ENCODE data around the gene CHRNA1.

The CHRNA1 gene

DNA sequence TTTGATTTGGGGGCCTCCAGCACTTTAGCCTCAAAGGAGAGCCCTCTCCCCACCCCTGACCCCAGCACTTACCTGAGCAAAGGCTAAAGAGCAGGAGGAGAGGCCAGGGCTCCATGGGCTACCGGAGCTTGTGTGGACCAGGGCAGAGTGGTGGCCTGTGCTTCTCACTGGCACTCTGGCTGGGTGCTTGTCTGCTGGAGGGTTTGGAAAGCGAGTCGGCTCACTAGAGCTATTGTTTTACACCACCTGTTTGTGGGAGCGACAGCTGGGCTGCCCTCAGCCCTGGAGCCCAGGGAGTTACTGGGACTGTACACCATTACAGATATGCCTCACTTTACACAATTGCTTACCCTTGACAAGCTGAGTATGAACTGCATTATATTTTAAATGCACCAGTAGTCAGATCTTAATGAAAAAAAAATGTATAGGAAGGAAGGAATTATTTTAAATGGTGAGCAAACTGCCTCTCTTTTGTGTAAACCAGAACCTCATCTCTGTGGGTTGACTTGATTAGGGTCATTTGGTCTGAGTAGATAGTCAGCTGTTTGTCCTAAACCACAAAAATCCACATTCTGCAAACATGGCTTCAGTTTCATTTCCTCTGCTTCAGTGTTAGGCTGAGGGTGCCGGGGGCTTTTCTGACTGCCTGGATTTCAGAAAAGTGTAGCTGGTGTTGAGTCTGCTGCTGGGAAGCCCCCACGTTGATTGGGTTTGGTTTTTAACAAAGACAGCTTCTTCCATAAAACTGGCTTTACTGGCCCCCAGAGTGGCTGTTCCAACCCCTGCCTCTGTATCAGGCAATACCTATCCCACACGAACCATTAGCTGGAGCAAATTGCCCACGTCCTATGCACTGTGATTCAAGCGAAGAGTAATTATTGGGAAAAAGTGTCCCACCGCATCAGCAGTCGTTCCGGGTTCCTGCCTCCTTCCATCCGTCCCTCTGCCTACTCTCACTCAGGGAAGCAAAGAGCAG is at the start of gene CHRNA1:
CHRNA1 (minus strand) TSS at position 193 of the 976 bp plus-strand sequence; CDS start at position 115, 78 bp downstream.
- Mint-ChIP-seq H3K4me3 (no peak within 1 kb of the TSS), H3K27me3 (ENCODE audit: low read depth) (peaks cover 8% of the 10 kb centered on the region), H3K36me3 (ENCODE audit: low read depth) (no peaks in the 10 kb centered on the region), H3K27ac (no peak within 1 kb of the TSS), H3K4me1 (ENCODE audit: low read depth) (peaks cover 8% of the 10 kb centered on the region), H3K9me3 (no peaks in the 10 kb centered on the region)
- no peak for DNase-seq (ENCODE audit: low spot score)

DNA sequence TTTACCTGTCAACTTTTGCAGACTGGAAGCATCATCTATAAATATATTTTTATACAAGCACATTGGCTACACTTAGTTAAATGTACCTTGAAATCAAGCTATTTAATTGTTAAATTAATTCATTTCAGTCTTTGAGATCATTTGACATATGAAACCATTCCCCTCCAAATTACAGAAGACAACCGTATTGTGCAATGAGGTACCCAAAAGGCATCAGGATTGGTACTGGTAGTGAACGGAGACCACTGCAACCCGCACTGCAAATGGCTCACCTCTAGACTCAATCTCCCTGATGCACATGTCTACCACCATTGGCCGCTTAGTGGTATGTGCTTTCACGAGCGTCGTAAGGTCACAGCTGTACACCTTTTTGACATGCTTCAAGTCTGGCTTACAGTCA is 47.8 kb upstream of the CHRNA1 start:
- Mint-ChIP-seq H3K36me3 (ENCODE audit: low read depth) (no peaks in the 10 kb centered on the region), H3K27ac (no peak overlapping the region), H3K4me3 (no peak overlapping the region), H3K4me1 (ENCODE audit: low read depth) (no peaks in the 10 kb centered on the region), H3K9me3 (no peaks in the 10 kb centered on the region), H3K27me3 (ENCODE audit: low read depth) (no peaks in the 10 kb centered on the region)
- no peak for DNase-seq (ENCODE audit: low spot score)

DNA sequence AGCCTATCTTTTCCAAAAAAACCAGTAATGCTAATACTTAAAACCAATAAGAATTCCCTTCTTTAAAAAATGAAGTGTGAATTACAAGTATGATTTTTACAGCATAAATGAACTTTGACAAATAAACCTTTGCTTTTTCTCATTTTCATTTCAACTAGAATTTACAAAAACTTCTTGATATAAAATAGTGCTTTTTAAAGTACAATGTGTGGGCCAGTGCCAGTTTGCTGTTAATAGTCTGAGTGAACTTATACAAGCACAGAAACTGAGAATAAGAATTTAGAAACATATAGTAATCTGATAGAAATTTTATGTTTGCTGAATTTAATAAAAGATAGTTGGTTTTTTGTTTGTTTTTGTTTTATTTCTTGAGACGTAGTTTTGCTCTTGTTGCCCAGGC is 43.7 kb upstream of the CHRNA1 start:
- Mint-ChIP-seq H3K36me3 (ENCODE audit: low read depth) (no peaks in the 10 kb centered on the region), H3K27me3 (ENCODE audit: low read depth) (no peaks in the 10 kb centered on the region), H3K27ac (no peak overlapping the region), H3K4me1 (ENCODE audit: low read depth) (no peaks in the 10 kb centered on the region), H3K9me3 (no peaks in the 10 kb centered on the region), H3K4me3 (no peak overlapping the region)
- no peak for DNase-seq (ENCODE audit: low spot score)

DNA sequence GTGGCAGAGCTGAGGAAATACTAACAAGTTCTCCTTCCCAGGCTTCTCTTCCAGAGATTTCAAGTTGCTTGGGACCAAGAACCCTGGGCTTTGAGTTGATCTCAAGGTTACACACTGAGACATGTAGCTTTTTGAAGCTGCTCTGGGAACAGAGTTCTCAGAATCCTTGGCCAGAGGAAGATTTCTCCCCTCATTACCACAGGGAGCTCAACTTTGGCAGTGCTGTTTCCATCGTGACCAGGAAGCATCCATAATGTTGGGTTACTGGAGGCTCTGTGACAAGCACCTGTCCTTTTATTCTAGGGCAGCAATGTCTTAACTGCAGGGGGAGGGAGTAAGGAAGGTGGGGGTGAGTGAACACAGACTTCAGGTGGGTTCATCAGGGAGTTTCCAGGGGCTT is 41.5 kb upstream of the CHRNA1 start:
- Mint-ChIP-seq H3K4me1 (ENCODE audit: low read depth) (peaks cover 4% of the 10 kb centered on the region), H3K4me3 (no peak overlapping the region), H3K9me3 (no peaks in the 10 kb centered on the region), H3K27ac (no peak overlapping the region), H3K36me3 (ENCODE audit: low read depth) (no peaks in the 10 kb centered on the region), H3K27me3 (ENCODE audit: low read depth) (no peaks in the 10 kb centered on the region)
- no peak for DNase-seq (ENCODE audit: low spot score)

DNA sequence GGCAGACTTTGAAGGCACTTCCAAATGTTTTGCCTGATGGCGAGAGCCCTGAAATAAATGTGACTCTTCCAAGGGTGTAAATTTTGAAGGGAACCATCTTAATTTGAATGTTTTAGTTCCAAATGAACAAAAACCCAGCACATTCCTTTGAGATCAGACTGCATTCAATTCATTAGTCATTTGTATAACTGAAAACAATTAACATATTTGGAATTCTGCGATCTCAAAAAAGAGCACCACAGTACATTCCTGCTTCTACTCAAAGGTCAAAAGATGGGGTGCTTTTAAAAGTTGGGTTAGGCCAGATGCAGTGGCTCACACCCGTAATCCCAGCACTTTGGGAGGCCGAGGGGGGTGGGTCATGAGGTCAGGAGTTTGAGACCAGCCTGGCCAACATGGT is 38.2 kb upstream of the CHRNA1 start:
- H3K27ac Mint-ChIP-seq, result no peak overlapping the region

DNA sequence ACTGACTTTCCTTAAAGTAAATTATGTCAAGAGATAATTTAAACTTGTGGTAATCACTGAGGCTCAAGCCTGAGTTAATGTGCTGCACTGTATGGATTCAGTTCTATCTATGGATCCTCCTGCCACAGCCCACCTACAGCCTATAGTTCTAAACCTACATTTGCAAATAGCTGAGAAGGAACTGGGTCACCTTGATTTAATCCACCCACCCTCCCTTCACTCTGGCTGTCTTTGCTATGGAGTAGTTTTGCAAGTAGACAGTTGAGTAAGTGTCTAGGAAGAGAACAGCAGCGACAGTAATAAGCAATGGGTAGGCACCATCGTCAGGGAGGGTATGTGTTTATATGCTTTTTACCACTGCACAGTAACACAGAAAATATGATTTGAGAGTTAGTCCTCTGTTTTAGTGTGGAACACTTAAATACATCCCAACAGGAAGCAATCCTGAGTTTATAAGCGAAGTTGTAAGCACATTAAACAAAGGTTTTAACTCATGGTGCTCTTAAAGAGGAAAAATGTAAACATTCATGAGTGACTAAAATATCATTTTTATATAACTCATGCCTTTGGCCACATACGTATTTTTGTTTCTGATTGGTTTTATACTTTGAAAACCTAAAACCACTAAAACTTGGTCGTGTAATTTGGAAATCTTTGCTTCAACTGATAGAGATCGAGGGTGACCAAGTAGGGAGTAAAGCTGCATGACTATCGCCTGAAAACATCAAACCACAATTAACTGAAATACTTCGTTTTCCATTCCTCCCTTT is 36.3 kb upstream of the CHRNA1 start:
- peaks cover 7% of the 10 kb centered on the region for H3K4me1 Mint-ChIP-seq (ENCODE audit: low read depth)
- no peaks in the 10 kb centered on the region for H3K36me3 Mint-ChIP-seq (ENCODE audit: low read depth)
- peak overlapping the region; percentile 24 for H3K4me3 Mint-ChIP-seq
- H3K27me3 Mint-ChIP-seq (ENCODE audit: low read depth), result no peaks in the 10 kb centered on the region
- no peak for DNase-seq (ENCODE audit: low spot score)
- no peaks in the 10 kb centered on the region for H3K9me3 Mint-ChIP-seq
- H3K27ac Mint-ChIP-seq, result no peak overlapping the region

More for the DNA sequence above, 38.2 kb upstream of the CHRNA1 start:
- peaks cover 7% of the 10 kb centered on the region for H3K4me1 Mint-ChIP-seq (ENCODE audit: low read depth)
- H3K9me3 Mint-ChIP-seq, result no peaks in the 10 kb centered on the region
- H3K27me3 Mint-ChIP-seq (ENCODE audit: low read depth), result no peaks in the 10 kb centered on the region
- no peaks in the 10 kb centered on the region for H3K36me3 Mint-ChIP-seq (ENCODE audit: low read depth)
- DNase-seq (ENCODE audit: low spot score), result no peak
- H3K4me3 Mint-ChIP-seq, result no peak overlapping the region

DNA sequence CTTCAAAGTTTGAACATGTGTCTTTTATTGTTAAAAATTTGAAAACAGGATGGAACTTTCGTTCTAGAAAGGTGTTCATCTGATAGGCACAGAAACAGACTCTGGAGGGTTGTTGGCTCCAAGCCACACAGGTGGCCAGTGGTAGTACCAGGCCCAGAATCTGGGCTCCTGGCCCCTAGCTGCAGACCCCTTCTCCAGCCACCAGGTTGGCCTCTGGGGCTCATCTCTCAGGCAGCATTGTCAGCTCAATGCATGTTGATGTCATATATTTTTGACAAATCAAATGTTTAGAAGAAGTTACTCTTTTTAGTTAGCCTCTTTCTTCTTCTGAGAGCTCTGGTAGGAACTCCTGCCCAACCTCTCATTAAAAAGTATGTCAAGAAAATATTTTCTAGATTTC is 34.5 kb upstream of the CHRNA1 start:
- H3K4me3 Mint-ChIP-seq, result no peak overlapping the region
- peaks cover 12% of the 10 kb centered on the region for H3K4me1 Mint-ChIP-seq (ENCODE audit: low read depth)
- H3K9me3 Mint-ChIP-seq, result no peaks in the 10 kb centered on the region
- no peaks in the 10 kb centered on the region for H3K27me3 Mint-ChIP-seq (ENCODE audit: low read depth)
- no peak overlapping the region for H3K27ac Mint-ChIP-seq
- DNase-seq (ENCODE audit: low spot score), result no peak
- no peaks in the 10 kb centered on the region for H3K36me3 Mint-ChIP-seq (ENCODE audit: low read depth)

DNA sequence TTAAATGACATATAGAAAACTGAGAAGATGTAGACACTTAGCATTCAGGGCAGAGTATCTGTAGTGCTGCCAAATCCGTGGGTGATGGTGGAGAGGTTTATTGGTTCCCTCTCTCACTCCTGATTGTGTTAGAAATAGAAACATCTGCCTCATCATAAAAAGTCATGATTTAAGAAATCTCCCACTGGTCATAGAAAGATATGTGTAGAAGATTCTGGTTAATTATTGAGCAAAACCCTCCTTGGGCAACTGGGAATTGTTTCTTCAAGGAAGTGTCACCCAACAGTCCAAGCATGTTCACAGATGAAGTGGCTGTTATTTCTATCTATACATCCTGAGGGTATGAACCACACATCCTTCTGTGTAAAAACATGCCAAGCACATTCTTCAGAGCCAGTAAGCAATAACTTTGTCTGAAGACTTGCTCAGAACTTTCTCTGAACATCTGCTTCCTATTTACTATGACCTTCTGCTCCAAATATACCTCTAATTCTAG is 33.6 kb upstream of the CHRNA1 start:
- H3K4me3 Mint-ChIP-seq, result no peak overlapping the region
- no peak overlapping the region for H3K27ac Mint-ChIP-seq
- no peak for DNase-seq (ENCODE audit: low spot score)
- H3K4me1 Mint-ChIP-seq (ENCODE audit: low read depth), result peaks cover 12% of the 10 kb centered on the region
- no peaks in the 10 kb centered on the region for H3K36me3 Mint-ChIP-seq (ENCODE audit: low read depth)
- H3K9me3 Mint-ChIP-seq, result no peaks in the 10 kb centered on the region
- no peaks in the 10 kb centered on the region for H3K27me3 Mint-ChIP-seq (ENCODE audit: low read depth)

DNA sequence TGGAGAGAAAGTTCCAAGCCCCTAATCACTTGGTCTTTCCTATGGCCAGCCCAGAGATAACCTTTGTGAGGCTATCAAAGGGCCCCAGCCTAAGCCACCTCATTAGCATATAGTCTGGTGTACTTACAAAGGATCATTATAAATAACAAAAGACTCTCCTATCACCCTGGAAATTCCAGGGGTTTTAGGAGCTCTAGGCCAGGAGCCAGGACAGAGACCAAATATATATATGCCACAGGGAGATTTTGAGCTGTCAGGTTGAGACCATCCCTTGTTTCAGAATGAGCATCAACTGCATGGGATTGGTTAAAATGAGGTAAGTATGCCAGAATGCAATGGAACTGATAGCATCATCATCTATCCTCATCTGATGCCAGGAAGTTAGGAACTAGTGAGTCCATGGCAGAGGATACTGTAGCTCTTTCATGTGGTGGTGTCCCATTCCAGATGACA is 32.1 kb upstream of the CHRNA1 start:
- Mint-ChIP-seq H3K27ac (no peak overlapping the region), H3K27me3 (ENCODE audit: low read depth) (no peaks in the 10 kb centered on the region), H3K9me3 (no peaks in the 10 kb centered on the region), H3K4me1 (ENCODE audit: low read depth) (peaks cover 14% of the 10 kb centered on the region), H3K4me3 (no peak overlapping the region), H3K36me3 (ENCODE audit: low read depth) (no peaks in the 10 kb centered on the region)
- no peak for DNase-seq (ENCODE audit: low spot score)

DNA sequence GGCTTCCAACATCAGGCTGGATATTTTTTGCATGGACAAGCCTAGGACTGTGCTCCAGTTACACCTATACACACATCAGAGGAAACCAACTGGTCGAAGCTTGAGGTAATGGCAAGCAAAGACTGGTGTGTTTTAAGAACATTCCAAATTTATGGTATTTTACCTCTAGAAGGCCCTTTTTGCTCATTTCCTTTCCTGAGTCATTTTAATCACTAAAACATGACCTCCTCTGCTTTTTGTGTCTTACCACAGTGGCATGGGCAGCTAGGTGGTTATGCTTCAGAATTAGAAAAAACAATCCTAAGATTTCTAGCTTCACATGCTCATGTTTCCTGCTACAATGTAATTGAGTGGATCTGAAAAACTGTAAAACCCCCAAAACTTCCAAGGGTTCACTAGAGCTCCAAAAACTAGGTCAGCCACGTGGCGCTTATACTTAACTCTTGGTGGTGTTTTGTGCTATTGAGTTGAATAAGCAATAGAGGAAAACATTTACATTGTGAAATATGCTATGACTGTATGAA is 30.6 kb upstream of the CHRNA1 start:
- no peak overlapping the region for H3K4me3 Mint-ChIP-seq
- H3K27ac Mint-ChIP-seq, result no peak overlapping the region
- H3K9me3 Mint-ChIP-seq, result no peaks in the 10 kb centered on the region
- DNase-seq (ENCODE audit: low spot score), result peak; percentile 44
- peaks cover 8% of the 10 kb centered on the region for H3K4me1 Mint-ChIP-seq (ENCODE audit: low read depth)
- no peaks in the 10 kb centered on the region for H3K36me3 Mint-ChIP-seq (ENCODE audit: low read depth)
- no peaks in the 10 kb centered on the region for H3K27me3 Mint-ChIP-seq (ENCODE audit: low read depth)

DNA sequence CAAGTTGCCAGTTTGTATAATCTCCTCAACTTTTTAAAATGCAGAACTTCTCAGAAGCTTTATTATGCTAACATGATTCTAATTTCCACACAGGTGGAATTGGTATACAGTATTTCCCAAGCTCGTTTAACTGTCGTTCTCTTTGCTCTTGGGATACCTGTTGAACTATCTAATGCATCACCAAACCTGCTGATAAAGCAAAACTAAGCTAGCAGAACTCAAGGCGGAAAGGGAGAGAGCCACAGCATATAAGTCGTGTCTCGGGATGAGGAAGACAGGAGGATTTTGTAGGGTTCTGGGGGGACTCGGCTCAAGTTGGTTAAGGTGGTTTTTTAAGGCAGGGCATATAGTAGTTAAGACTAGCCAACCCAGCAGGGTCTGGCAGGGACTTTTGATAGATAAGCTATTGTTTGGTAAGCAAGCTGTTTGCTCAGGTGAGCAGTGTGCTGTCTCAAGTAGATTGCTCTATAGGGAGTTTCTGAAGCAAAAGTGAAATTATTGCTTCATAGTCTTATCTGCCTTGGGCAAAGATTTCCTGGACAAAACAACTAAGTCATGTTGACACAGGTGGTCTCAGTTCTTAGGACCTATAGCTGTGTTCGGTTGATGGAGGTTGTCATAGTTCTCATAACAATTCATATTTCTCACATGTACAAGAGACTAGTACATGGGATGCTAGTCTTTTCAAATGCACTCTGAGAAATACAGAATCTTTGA is 28.2 kb upstream of the CHRNA1 start:
- Mint-ChIP-seq H3K27ac (no peak overlapping the region), H3K4me1 (ENCODE audit: low read depth) (peaks cover 14% of the 10 kb centered on the region), H3K27me3 (ENCODE audit: low read depth) (no peaks in the 10 kb centered on the region), H3K4me3 (no peak overlapping the region), H3K9me3 (no peaks in the 10 kb centered on the region), H3K36me3 (ENCODE audit: low read depth) (no peaks in the 10 kb centered on the region)
- DNase-seq (ENCODE audit: low spot score), result no peak

DNA sequence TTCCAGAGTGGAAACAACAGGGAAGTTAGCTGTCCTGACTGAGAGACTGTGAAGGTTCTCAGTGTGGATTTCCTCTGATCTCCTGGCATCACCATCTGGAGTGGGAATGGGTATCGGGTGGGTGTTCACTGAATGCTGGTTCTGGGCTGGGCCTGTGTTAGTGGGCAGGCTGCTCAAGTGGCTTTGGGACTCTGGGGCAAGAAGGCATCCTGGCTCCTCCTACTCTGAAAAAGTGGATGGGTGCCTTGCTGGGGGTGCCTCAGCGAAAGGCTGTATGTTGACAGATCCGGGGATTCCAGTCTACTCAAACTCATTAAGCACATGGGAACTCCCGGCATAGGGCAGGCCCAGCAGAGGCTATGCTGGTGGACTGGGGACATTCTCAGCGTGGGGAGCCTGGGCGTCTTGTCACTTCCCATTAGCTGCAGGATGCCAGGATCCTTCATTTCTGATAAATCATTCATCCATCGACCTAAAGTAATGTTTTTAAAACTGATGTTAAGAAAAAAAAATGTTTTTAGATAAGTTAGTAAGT is 27.5 kb upstream of the CHRNA1 start:
- peaks cover 14% of the 10 kb centered on the region for H3K4me1 Mint-ChIP-seq (ENCODE audit: low read depth)
- H3K4me3 Mint-ChIP-seq, result no peak overlapping the region

DNA sequence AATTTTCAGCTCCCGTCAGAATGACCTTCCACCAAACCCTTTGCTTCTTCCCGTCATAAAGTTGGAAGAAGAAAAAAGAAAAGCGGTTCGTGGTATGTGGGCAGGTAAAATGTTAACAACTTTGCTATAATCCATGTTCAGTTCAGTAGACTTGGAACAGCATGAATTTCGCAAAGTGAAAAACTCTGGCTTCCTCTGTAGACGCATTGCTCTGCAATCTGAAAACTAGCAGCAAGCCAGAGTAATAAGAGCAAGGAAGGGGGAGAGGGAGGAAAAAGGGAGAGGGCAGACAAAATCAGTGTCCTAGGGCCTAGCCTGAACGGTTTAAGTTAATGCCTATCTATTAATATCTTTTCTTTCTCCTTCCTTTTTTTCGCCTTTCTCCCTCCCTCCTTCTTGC is 26.7 kb upstream of the CHRNA1 start:
- H3K4me3 Mint-ChIP-seq, result no peak overlapping the region
- no peaks in the 10 kb centered on the region for H3K27me3 Mint-ChIP-seq (ENCODE audit: low read depth)
- no peaks in the 10 kb centered on the region for H3K36me3 Mint-ChIP-seq (ENCODE audit: low read depth)
- H3K4me1 Mint-ChIP-seq (ENCODE audit: low read depth), result peaks cover 14% of the 10 kb centered on the region
- DNase-seq (ENCODE audit: low spot score), result no peak
- no peaks in the 10 kb centered on the region for H3K9me3 Mint-ChIP-seq
- no peak overlapping the region for H3K27ac Mint-ChIP-seq

More for the DNA sequence above, 27.5 kb upstream of the CHRNA1 start:
- no peak overlapping the region for H3K27ac Mint-ChIP-seq
- DNase-seq (ENCODE audit: low spot score), result no peak
- no peaks in the 10 kb centered on the region for H3K27me3 Mint-ChIP-seq (ENCODE audit: low read depth)
- no peaks in the 10 kb centered on the region for H3K36me3 Mint-ChIP-seq (ENCODE audit: low read depth)
- H3K9me3 Mint-ChIP-seq, result no peaks in the 10 kb centered on the region

Data from T-helper 2 cell treated with Interferon-gamma antibody and Interleukin-4, amounts not matched to agents 5 μg/mL and 100 μg/mL, for 36 hours (primary cell).